Measurements from ENCODE around the gene HNF4A.

DNA sequence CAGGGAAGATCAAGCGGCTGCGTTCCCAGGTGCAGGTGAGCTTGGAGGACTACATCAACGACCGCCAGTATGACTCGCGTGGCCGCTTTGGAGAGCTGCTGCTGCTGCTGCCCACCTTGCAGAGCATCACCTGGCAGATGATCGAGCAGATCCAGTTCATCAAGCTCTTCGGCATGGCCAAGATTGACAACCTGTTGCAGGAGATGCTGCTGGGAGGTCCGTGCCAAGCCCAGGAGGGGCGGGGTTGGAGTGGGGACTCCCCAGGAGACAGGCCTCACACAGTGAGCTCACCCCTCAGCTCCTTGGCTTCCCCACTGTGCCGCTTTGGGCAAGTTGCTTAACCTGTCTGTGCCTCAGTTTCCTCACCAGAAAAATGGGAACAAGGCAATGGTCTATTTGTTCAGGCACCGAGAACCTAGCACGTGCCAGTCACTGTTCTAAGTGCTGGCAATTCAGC is 68.6 kb downstream of the HNF4A start:
- TF ChIP-seq TAF1 (IDR thresholded peaks at IDR 0.05; ENCODE audit: low read depth) (no peak), CEBPB (IDR thresholded peaks at IDR 0.05) (no peak), RAD21 (IDR thresholded peaks at IDR 0.05; ENCODE audit: low read depth) (no peak), EP300 (IDR thresholded peaks at IDR 0.05; ENCODE audit: borderline replicate concordance) (no peak), TEAD4 (IDR thresholded peaks at IDR 0.05) (no peak), YY1 (IDR thresholded peaks at IDR 0.05; ENCODE audit: low read depth) (no peak), FOXM1 (IDR thresholded peaks at IDR 0.05; ENCODE audit: borderline replicate concordance, low read depth) (no peak), NFIC (IDR thresholded peaks at IDR 0.05) (no peak), ZBTB7A (IDR thresholded peaks at IDR 0.05; ENCODE audit: low read depth) (no peak)
- TF ChIP-seq, protein P1, sequence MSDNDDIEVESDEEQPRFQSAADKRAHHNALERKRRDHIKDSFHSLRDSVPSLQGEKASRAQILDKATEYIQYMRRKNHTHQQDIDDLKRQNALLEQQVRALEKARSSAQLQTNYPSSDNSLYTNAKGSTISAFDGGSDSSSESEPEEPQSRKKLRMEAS (IDR thresholded peaks at IDR 0.05) = no peak
- TF ChIP-seq, protein P2, sequence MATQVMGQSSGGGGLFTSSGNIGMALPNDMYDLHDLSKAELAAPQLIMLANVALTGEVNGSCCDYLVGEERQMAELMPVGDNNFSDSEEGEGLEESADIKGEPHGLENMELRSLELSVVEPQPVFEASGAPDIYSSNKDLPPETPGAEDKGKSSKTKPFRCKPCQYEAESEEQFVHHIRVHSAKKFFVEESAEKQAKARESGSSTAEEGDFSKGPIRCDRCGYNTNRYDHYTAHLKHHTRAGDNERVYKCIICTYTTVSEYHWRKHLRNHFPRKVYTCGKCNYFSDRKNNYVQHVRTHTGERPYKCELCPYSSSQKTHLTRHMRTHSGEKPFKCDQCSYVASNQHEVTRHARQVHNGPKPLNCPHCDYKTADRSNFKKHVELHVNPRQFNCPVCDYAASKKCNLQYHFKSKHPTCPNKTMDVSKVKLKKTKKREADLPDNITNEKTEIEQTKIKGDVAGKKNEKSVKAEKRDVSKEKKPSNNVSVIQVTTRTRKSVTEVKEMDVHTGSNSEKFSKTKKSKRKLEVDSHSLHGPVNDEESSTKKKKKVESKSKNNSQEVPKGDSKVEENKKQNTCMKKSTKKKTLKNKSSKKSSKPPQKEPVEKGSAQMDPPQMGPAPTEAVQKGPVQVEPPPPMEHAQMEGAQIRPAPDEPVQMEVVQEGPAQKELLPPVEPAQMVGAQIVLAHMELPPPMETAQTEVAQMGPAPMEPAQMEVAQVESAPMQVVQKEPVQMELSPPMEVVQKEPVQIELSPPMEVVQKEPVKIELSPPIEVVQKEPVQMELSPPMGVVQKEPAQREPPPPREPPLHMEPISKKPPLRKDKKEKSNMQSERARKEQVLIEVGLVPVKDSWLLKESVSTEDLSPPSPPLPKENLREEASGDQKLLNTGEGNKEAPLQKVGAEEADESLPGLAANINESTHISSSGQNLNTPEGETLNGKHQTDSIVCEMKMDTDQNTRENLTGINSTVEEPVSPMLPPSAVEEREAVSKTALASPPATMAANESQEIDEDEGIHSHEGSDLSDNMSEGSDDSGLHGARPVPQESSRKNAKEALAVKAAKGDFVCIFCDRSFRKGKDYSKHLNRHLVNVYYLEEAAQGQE (IDR thresholded peaks at IDR 0.05; ENCODE audit: low read depth) = no peak
- TF ChIP-seq, protein P3, sequence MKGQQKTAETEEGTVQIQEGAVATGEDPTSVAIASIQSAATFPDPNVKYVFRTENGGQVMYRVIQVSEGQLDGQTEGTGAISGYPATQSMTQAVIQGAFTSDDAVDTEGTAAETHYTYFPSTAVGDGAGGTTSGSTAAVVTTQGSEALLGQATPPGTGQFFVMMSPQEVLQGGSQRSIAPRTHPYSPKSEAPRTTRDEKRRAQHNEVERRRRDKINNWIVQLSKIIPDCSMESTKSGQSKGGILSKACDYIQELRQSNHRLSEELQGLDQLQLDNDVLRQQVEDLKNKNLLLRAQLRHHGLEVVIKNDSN (IDR thresholded peaks at IDR 0.05) = no peak

Data from Ishikawa (cell line).